Measurements from ENCODE around the gene TSHR. TPM values are rescaled to one million over a fixed set of nuclear protein-coding genes. Genes with fewer than 3 reads are reported as not detected.

The TSHR gene
- total RNA-seq, 1 donor from 2014 or later: not detected

DNA sequence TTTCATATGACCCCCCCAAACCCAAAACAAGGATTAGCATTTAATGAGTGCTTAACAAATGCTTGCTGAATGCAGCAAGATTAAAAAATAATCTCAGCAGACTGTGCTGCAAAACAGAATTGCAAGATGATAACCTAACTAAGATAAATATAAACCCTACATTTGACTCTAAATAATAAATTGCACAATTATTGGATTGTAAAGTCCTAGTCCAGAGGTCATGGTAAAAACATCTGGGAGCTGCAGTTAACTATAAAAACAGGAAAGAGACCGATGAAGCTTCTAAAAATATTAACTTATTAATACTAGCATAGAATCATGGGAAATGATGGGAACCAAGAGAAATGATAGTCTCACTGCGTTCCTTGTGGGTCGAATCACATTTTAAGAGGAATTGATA, 37.2 kb downstream of the TSHR start:
- TF ChIP-seq, protein P1, sequence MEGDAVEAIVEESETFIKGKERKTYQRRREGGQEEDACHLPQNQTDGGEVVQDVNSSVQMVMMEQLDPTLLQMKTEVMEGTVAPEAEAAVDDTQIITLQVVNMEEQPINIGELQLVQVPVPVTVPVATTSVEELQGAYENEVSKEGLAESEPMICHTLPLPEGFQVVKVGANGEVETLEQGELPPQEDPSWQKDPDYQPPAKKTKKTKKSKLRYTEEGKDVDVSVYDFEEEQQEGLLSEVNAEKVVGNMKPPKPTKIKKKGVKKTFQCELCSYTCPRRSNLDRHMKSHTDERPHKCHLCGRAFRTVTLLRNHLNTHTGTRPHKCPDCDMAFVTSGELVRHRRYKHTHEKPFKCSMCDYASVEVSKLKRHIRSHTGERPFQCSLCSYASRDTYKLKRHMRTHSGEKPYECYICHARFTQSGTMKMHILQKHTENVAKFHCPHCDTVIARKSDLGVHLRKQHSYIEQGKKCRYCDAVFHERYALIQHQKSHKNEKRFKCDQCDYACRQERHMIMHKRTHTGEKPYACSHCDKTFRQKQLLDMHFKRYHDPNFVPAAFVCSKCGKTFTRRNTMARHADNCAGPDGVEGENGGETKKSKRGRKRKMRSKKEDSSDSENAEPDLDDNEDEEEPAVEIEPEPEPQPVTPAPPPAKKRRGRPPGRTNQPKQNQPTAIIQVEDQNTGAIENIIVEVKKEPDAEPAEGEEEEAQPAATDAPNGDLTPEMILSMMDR (IDR thresholded peaks at IDR 0.05; ENCODE audit: unreplicated experiment): no peak
- no peak for DNase-seq (ENCODE audit: low spot score, unreplicated experiment)
- Mint-ChIP-seq H3K4me3 (ENCODE audit: low read depth) (no peak overlapping the region), H3K27ac (no peak overlapping the region), H3K27me3 (peaks cover 3% of the 10 kb centered on the region), H3K9me3 (ENCODE audit: low read depth) (no peaks in the 10 kb centered on the region), H3K36me3 (ENCODE audit: insufficient read depth) (no peaks in the 10 kb centered on the region), H3K4me1 (ENCODE audit: low read depth) (no peaks in the 10 kb centered on the region)

DNA sequence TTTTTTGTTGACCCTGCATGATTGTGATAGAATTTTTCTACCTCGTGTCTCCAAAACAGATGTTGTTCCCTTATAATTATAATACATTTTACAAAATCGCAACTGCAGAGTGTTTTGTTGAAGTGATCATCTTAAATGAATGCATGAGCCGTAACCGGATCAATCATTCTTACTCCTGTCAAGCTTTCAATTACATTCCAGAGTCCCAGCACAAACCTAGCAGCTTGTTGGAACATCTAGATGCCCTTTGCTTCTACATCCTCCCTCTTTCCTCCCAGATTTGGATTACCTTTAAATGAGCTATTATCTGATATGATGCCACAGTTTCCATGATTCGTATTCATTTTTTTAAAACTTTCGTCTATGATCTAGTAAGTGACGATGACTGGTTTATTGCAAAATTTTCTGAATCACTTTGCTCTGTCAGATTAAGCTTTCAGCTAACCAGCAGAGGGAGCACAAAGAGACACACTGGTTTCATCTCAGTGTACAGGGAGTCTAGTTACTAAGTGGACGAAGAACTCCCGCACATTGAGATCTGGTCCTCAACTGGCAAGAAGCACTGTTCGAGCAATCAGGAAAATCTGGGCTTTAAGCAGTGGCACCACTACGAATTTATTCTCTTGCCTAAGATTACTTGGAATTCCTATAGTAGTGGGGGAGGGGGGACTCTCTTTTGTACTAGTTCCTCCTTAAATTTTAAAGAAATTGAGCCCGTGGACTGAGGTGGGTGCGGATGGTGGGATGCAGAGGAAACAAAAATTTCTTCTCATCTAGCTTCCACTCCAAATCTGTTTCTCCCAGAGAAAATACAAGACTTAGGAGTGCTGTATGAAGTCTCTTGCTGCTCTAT, 40.9 kb downstream of the TSHR start:
- no peak overlapping the region for H3K4me3 Mint-ChIP-seq (ENCODE audit: low read depth)
- H3K9me3 Mint-ChIP-seq (ENCODE audit: low read depth): no peaks in the 10 kb centered on the region

DNA sequence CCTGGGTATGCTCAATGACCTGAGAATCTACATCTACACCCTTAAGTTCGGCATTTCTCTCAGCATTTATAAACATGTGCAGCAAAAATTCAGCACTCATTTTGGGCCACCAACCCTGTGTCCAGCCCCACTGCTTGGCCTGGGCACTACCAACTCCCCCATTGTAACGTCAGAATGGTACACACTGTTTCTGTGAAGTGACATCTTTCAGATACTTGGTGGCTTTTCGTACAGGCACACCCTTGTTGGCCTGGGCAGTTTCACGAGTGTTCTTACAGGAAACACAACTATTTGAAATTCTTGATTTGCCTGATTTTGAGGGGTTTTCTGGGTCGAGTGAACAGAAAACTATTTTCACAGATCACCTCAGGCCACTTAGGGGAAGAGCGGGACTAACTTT, 46.0 kb downstream of the TSHR start:
- DNase-seq (ENCODE audit: low spot score, unreplicated experiment): no peak
- no peaks in the 10 kb centered on the region for H3K36me3 Mint-ChIP-seq (ENCODE audit: insufficient read depth)
- no peak overlapping the region for H3K4me3 Mint-ChIP-seq (ENCODE audit: low read depth)
- TF ChIP-seq, protein P1 (IDR thresholded peaks at IDR 0.05; ENCODE audit: unreplicated experiment): no peak
- H3K9me3 Mint-ChIP-seq (ENCODE audit: low read depth): no peaks in the 10 kb centered on the region
- no peaks in the 10 kb centered on the region for H3K27me3 Mint-ChIP-seq
- no peaks in the 10 kb centered on the region for H3K4me1 Mint-ChIP-seq (ENCODE audit: low read depth)
- H3K27ac Mint-ChIP-seq: no peak overlapping the region

More for the DNA sequence above, 40.9 kb downstream of the TSHR start:
- H3K27me3 Mint-ChIP-seq: no peaks in the 10 kb centered on the region
- H3K4me1 Mint-ChIP-seq (ENCODE audit: low read depth): no peaks in the 10 kb centered on the region
- H3K27ac Mint-ChIP-seq: no peak overlapping the region
- no peak for DNase-seq (ENCODE audit: low spot score, unreplicated experiment)
- no peaks in the 10 kb centered on the region for H3K36me3 Mint-ChIP-seq (ENCODE audit: insufficient read depth)
- TF ChIP-seq, protein P1 (IDR thresholded peaks at IDR 0.05; ENCODE audit: unreplicated experiment): peak; percentile 63

DNA sequence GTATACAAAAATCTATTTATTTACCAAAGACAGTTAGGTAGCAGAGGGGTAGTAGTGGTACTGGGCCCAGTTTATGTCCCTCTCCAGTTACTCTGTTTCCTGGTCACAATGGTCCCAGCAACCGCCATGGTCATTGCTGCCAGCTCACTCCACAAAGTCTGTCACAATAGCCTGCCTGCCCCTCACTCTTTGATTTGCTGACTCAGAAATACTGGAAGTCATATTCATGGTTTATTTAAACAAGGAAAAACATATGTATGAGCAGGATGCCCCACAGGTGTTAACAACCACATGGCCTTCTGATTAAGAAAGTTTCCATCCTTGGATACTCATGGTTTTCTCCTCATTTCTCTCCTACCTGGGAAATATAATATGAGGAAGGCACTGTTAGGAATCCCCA, 49.2 kb downstream of the TSHR start:
- no peak overlapping the region for H3K4me3 Mint-ChIP-seq (ENCODE audit: low read depth)
- no peak overlapping the region for H3K27ac Mint-ChIP-seq
- TF ChIP-seq, protein P1 (IDR thresholded peaks at IDR 0.05; ENCODE audit: unreplicated experiment): no peak
- no peak for DNase-seq (ENCODE audit: low spot score, unreplicated experiment)
- H3K27me3 Mint-ChIP-seq: no peaks in the 10 kb centered on the region
- H3K4me1 Mint-ChIP-seq (ENCODE audit: low read depth): no peaks in the 10 kb centered on the region
- H3K36me3 Mint-ChIP-seq (ENCODE audit: insufficient read depth): no peaks in the 10 kb centered on the region
- no peaks in the 10 kb centered on the region for H3K9me3 Mint-ChIP-seq (ENCODE audit: low read depth)

DNA sequence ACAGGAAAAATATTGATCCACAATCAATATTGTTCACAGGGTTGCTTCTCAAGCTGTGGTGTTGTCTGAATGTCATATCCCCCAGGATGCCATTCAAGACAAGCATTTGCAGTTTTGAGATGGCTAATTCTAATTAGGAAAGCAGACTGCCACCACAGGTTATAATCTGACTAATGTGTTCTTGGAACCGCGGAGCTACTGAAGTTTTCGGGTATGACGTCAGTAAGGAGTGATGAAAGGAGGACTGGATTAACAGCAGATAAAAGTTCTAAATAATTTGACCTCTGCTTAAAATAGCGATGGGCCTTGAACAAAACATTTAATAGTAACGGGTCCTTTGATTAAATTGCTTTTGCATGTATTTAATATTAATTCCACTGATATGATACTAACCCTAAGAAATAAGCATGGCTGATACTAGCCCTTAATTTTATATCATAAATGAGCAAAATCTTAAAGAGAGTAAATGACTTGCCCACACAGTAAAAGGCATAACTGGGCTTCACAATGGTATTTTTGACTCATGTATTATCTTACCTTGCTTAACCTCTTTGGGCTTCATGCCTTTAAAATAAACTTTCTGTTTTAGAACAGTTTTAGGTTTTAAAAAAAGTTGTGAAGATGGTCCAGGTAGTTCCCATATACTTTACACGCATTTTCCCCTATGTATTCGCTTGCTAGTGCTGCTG, 50.3 kb downstream of the TSHR start:
- no peak overlapping the region for H3K4me3 Mint-ChIP-seq (ENCODE audit: low read depth)
- no peaks in the 10 kb centered on the region for H3K4me1 Mint-ChIP-seq (ENCODE audit: low read depth)
- H3K27me3 Mint-ChIP-seq: no peaks in the 10 kb centered on the region
- no peak overlapping the region for H3K27ac Mint-ChIP-seq
- no peaks in the 10 kb centered on the region for H3K36me3 Mint-ChIP-seq (ENCODE audit: insufficient read depth)
- H3K9me3 Mint-ChIP-seq (ENCODE audit: low read depth): no peaks in the 10 kb centered on the region
- no peak for DNase-seq (ENCODE audit: low spot score, unreplicated experiment)
- TF ChIP-seq, protein P1 (IDR thresholded peaks at IDR 0.05; ENCODE audit: unreplicated experiment): no peak
